ENCODE data around the gene GRID2.

The GRID2 gene

DNA sequence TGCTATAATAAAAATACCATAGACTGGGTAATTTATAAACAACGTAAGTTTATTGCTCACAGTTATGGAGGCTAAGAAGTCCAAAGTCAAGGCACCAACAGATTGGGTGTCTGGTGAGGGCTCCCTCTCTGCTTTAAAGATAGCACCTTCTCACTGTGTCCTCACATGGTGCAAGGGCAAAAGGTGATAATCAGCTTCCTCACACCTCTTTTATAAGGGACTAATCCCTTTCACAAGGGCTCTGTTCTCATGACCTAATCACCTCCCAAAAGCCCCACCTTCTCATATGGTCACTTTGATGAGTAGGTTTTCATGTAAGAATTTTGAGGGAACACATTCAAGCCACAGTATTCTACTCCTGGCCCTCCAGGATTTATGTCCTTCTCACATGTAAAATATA lies 883.1 kb downstream of the GRID2 start:
- H3K4me3 ChIP-seq (ENCODE audit: low read length), result no peak overlapping the region
- DNase-seq (ENCODE audit: low read depth), result no peak
- TF ChIP-seq, protein P1, sequence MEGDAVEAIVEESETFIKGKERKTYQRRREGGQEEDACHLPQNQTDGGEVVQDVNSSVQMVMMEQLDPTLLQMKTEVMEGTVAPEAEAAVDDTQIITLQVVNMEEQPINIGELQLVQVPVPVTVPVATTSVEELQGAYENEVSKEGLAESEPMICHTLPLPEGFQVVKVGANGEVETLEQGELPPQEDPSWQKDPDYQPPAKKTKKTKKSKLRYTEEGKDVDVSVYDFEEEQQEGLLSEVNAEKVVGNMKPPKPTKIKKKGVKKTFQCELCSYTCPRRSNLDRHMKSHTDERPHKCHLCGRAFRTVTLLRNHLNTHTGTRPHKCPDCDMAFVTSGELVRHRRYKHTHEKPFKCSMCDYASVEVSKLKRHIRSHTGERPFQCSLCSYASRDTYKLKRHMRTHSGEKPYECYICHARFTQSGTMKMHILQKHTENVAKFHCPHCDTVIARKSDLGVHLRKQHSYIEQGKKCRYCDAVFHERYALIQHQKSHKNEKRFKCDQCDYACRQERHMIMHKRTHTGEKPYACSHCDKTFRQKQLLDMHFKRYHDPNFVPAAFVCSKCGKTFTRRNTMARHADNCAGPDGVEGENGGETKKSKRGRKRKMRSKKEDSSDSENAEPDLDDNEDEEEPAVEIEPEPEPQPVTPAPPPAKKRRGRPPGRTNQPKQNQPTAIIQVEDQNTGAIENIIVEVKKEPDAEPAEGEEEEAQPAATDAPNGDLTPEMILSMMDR (IDR thresholded peaks at IDR 0.05; ENCODE audit: insufficient read depth, low read depth, low read length, missing control alignments), result no peak

DNA sequence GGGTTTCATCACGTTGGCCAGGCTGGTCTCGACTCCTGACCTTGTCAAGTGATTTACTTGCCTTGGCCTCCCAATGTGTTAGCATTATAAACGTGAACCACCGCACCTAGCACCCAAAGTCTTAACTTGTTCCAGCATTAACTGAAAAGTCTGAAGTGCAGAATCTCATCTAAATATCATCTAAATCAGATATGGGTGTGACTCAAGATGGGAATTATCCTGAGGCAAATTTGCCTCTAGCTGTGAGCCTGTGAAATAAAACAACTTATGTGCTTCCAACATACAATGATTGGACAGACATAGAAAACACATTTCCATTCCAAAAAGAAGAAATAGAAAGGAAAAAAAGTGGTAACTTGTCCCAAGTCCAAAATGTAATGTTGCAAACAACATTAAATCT lies 883.7 kb downstream of the GRID2 start:
- TF ChIP-seq, protein P1 (IDR thresholded peaks at IDR 0.05; ENCODE audit: insufficient read depth, low read depth, low read length, missing control alignments), result no peak
- DNase-seq (ENCODE audit: low read depth), result no peak
- H3K4me3 ChIP-seq (ENCODE audit: low read length), result no peak overlapping the region

DNA sequence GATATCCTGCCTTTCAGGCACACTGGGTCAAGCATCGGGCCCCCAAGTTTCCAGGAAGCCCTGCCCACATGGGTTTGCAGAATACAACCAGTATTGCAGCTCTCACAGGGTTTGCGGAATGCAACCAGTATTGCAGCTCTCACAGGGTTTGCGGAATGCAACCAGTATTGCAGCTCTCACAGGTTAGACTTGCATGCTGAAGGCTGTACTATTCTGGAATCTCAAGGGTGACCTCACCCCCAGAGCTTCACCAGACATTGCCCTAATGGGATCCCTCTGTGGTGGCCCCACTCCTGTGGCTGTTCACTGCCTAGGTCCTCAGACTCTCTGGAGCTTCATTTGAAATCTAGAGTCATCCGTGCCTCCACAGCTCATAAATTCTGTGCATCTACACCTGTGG lies 884.1 kb downstream of the GRID2 start:
- TF ChIP-seq, protein P1 (IDR thresholded peaks at IDR 0.05; ENCODE audit: insufficient read depth, low read depth, low read length, missing control alignments), result no peak
- H3K4me3 ChIP-seq (ENCODE audit: low read length), result no peak overlapping the region
- no peak for DNase-seq (ENCODE audit: low read depth)

GRCh38 chr4:93199492-93199891 lies 895.7 kb downstream of the GRID2 start:
- peak; percentile 60 for DNase-seq (ENCODE audit: low read depth)
- no peak overlapping the region for H3K4me3 ChIP-seq (ENCODE audit: low read length)
- TF ChIP-seq, protein P1 (IDR thresholded peaks at IDR 0.05; ENCODE audit: insufficient read depth, low read depth, low read length, missing control alignments), result peak; percentile 69

DNA sequence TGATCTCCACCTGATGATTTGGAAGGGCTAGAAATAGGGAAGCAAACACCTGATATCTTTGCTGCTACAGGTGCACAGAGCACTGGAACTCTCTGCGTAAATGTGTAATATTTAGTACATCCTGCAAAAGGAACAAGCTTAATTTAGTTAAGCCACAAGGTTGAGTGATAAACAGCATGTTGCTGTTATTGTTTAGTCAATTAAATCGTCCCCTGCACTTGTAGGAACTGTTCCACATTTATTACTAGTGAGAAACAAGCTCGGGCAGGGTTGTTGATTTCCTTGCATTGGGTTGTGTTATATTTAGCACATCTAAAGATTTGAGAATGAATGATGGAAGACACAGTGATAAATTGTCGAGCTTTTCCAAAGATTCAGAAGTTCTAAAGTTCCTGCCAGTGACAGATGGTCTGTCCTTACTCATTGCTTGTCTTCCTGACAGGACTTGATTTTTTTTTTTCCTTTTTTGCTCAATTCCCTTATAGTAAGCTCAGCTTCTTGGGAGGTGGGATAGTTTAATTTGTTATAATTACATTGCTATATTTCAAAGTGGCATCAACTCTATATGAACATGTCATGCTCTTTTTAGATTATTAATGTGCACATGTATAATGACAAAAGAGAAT lies 897.8 kb downstream of the GRID2 start:
- no peak overlapping the region for H3K4me3 ChIP-seq (ENCODE audit: low read length)
- no peak for DNase-seq (ENCODE audit: low read depth)
- TF ChIP-seq, protein P1 (IDR thresholded peaks at IDR 0.05; ENCODE audit: insufficient read depth, low read depth, low read length, missing control alignments), result no peak

DNA sequence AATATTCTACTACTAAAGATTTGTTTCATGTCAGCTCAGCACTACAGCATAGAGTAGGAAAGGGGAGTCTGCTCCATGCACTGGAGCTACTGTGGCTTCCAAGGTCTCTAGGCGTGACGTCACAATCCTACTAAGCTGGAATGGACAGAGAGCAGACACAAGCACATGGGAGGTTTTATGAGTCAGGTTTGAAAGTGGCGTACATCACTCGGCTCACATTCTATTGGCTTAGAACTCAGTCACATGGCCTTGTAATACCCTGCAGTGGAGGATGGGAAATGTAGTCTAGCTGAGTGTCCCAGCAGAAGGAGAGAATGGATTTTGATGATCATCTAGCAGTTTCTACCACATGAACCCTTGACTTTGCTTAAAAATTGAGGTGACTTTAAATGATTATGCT lies 899.9 kb downstream of the GRID2 start:
- no peak overlapping the region for H3K4me3 ChIP-seq (ENCODE audit: low read length)
- DNase-seq (ENCODE audit: low read depth), result peak; percentile 24
- TF ChIP-seq, protein P1 (IDR thresholded peaks at IDR 0.05; ENCODE audit: insufficient read depth, low read depth, low read length, missing control alignments), result no peak

- no peak for DNase-seq (ENCODE audit: low read depth)
- TF ChIP-seq, protein P1 (IDR thresholded peaks at IDR 0.05; ENCODE audit: insufficient read depth, low read depth, low read length, missing control alignments), result no peak
- H3K4me3 ChIP-seq (ENCODE audit: low read length), result no peak overlapping the region
These were observed 908.5 kb downstream of the GRID2 start for GRCh38 chr4:93212250-93212649.
